HG03432 (cell line): Measurements from ENCODE around the gene MEG3.

Source experiments
- ATAC-seq: cut with Tn5 transposase; IDR thresholded peaks from one replicate; pipeline ENCODE4 v1.9.1; 2021; ENCODE audit warnings: mild to moderate bottlenecking, moderate library complexity; ENCODE audit not compliant: unreplicated experiment

Gene MEG3

GRCh38 chr14:100879194-100879593 lies 53.3 kb downstream of the MEG3 start:
- no peak for ATAC-seq

DNA sequence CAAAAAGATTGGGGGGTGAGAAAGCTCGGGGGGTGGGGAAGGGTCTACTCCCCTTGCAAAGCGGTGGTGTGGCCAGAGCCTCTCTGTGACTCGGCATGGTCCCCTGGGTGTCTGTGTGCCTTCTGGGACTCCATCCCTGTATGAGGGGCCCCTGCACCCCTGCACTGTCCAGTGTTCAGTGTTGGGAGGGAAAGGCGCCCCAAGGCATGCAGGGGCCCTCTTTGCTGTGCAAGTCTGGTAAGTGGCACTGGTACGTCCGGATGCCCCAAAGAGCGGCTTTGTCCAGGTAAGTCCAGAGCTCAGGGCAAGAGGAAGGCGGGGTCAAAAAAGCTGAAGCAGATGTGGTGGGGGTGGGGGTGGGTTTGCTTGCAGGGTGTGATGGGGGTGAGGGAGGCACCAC lies 53.9 kb downstream of the MEG3 start:
- ATAC-seq: no peak

- no peak for ATAC-seq
Measured at GRCh38 chr14:100880271-100881101, 54.6 kb downstream of the MEG3 start.

GRCh38 chr14:100881211-100882025 lies 55.5 kb downstream of the MEG3 start:
- ATAC-seq: no peak

DNA sequence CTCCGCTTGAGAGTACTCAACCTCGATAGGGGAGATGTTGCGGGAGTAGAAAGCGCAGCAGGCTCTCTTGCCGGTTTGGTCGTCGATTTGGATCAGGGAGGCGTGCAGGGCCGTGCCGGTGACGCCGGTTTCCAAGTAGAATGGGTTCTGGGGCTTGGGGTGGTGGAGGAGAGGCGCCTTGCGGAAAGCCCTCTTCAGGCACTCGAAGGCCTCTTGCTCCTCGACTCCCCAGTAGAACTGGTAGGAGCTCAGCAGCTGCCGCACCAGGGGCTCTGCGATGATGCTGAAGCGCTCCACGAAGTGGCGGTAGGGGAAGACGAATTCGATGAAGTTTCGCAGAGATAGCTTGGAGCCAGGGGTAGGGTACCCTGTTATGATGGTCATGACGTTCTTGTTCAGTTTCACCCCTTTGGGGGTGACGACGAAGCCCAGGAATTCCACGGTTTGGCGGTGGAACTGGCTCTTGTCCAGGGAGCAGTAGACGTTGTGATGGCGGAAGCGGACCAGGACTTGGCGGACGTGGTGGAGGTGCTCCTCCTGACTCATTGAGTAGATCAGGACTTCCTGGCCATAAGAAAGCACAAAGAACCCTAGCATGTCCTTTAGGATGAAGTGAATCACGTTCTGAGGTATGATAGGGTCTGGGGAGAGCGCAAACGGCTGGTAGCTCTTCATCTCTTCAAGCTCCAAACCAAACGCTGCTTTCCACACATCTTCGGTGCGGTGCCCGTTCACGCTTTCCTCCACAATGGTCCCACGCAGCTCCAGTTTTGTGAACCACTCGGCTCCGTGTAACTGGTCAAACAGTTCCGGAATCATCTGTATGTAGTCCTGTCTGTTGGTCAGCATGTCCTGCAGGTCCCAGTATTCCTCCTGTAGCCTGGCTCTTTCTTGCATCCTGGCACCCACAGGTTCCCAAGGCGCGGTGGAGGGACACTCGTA lies 56.4 kb downstream of the MEG3 start:
- ATAC-seq: no peak

- no peak for ATAC-seq
Measured at GRCh38 chr14:100882991-100883788, 57.3 kb downstream of the MEG3 start.

GRCh38 chr14:100883789-100884101 lies 57.8 kb downstream of the MEG3 start:
- ATAC-seq: no peak

DNA sequence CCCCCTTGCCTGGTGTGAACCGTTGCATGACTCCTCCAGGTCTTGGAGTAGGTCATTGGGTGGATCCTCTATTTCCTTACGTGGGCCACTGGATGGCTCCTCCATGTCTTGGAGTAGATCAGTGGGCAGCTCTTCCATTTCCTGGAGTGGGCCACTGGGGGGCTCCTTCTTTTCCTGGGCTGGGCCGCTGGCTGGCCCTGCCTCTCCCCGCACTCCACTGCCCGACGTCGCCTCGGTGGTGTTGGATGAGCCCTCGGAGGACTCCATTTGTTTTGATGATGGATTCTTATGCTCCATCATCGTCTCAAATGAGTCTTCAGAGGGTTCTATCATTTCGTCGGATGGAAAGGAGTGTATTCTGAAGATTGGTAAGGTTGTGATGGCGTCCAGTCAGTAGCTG lies 58.5 kb downstream of the MEG3 start:
- ATAC-seq: no peak

DNA sequence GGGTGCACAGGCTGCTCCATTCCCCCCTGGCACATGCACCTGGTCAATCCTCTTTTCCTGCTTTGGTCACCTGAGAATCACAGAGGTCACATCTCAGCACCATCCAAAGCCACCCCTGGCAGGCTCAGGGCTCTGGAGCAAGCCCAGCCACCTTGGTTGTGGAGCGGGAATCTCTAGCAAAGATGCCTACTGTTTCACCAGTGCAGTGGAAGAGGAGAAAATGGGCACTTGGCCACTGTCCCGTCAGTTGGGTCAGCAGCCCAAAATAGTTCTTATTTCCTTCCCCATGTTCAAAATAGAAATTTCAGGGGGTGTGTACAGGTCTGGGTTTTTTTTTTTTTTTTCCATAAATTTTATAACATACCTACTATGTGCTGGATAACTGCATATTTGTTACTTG lies 59.3 kb downstream of the MEG3 start:
- no peak for ATAC-seq

DNA sequence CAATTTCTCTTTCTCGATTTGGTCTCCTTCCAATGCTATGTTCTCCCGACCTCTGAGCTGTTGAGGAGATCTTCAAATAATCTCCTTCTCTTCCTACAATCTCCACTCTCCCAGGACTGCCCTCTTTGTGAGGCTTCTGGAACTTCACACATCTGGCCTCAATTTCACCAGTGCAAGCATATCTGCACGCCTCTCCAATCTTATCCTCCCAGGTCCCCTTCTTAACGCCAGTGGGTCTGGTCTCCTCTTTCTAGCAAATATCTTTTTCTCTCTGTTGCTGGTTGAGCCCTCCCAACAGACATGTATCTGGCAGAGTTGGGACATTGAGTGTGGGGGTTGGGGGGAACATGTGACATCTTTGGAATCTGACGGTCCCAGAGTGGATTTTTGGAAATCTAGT lies 59.7 kb downstream of the MEG3 start:
- no peak for ATAC-seq

- no peak for ATAC-seq
Measured at GRCh38 chr14:100887728-100888335, 61.9 kb downstream of the MEG3 start.

GRCh38 chr14:100888789-100889315 lies 62.9 kb downstream of the MEG3 start:
- ATAC-seq: no peak

DNA sequence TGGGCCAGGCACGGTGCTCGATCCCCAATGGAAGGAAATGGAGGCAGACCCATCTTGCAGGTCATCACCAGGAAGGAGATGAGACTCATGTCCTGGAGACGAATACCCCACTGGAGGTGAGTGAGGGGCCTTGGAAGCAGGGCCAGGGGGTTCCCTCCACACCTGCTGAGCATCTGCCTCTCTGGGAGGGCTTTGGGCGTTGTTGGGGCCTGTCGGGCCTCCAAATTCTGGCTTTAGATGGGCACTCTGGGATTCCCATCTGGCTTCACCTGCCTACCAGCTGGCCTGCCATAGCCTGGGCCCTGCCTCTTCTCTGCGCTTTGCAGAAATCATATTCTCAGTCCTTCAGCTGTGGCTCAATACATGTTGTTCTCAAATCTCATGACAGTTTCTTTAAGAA lies 63.7 kb downstream of the MEG3 start:
- ATAC-seq: no peak

DNA sequence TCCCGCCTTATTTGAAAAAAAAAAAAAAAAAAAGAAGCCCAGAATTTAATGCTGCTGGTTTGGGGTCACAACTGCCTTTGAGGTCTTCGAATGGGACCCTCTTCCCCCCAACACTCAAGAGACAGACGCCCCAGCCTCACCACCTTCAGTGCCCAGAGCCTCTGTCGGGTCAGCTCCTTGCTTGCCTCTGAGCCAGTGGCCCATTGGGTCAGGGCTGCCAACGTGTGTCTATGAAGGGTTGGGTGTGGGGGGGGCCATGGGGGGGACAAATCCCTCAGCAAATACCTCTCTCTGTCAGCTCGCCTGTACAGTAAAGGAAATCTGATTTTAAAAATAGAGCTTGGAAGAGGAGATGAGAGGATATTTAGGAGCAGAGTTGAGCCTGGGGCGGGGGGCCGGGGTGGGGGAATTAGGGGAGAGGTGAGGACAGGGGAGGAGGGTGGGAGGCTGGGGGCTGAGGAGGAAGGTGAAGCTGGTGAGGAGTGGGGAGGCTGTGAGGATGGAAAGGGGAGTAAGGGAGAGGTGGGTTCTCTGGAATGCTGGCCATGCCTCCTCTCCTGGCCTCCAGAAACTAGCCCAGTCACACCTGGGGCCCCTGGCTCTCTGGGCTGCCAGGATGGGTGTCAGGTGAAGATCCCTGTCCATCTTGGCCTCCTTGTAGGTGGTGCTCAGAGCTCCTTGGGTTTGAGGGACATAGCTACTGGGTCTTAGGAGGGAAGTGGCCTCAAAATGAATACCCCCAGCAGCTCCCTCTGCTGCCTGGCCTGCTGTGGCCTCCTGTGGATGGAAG lies 64.3 kb downstream of the MEG3 start:
- ATAC-seq: no peak

DNA sequence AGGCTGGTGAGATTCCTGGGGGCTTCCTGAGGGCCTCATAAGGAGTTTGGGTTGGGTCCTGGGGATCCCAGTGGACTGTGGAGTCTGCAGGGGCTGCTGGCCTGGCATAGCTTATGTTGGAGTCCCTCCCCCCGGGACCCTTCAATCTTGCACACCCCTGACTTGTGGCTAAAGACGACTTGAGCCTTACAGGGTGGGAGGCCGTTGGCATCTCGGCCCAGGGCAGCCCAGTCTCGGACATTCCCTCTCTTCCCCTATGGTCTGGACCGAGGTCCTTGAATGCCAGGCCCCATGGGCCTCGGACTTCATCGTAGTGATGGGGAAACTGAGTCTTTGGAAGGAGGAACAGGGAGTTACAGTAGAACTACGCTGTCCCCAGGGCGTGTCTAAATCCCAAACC lies 65.1 kb downstream of the MEG3 start:
- ATAC-seq: no peak

- ATAC-seq: no peak
Measured at GRCh38 chr14:100891501-100892445, 65.9 kb downstream of the MEG3 start.

DNA sequence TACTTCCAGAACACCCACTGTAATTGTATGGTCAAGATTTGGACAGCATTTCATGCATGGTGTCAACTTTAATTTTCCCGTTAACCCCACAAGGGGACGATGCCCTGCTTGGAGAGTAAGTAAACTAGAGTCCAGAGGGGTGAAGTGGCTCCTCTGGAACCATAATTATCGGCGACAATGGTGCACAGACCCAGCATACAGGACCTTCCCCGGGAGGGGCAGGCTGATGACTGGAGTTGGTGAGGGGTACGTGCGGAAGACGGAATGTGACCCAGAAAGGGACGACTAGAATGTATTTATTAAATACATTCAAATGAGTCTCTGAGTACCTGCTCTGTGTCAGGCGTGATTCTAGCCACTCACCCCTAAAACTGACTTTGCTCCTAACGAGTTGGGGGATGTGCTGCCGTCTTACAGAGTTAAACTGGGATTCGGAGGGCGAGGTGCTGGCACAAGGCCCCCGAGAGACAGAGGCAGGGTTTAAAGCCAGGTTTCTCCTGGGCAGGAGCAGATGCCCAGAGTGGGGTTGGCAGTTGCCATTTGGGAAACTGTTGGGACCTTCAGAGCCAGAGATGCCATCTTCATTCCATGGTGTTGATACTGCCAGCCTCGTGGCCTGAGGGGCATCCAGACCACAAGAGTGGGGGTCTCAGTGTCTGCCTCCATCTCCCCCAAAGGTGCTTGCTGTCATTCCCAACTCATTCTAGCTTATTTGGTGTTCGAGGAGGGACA lies 66.7 kb downstream of the MEG3 start:
- no peak for ATAC-seq
